Thyroid gland (tissue), 4 donors: ENCODE data around the gene NREP. TPM values are rescaled to one million over a fixed set of nuclear protein-coding genes. Genes with fewer than 3 reads are reported as not detected.

Source experiments
- DNase-seq, 2 donors: peaks; one replicate each; pipeline ENCODE4 v3.0.0-alpha.2; 2019
- H3K27ac ChIP-seq, 3 donors: fragments of 200-600 bp; sonication (generic); 1 replicate in 2 of 3; 2 replicates in 1 of 3; pipeline ENCODE4 v1.5.1; 2016 to 2019; ENCODE audit warnings: mild to moderate bottlenecking in 1 of 3, moderate library complexity in 1 of 3
- H3K27me3 ChIP-seq: fragments of 200-600 bp; sonication (generic); one replicate; pipeline ENCODE4 v1.5.1; 2019
- H3K36me3 ChIP-seq, 2 donors: fragments of 200-600 bp; sonication (generic); one replicate each; pipeline ENCODE4 v1.5.1; 2016 to 2019
- H3K4me1 ChIP-seq, 2 donors: fragments of 200-600 bp; sonication (generic); one replicate each; pipeline ENCODE4 v1.5.1; 2017 to 2019
- H3K4me3 ChIP-seq, 3 donors: fragments of 200-600 bp; sonication (generic); replicated peaks in 1 of 3; 1 replicate in 2 of 3; 2 replicates in 1 of 3; pipeline ENCODE4 v1.5.1; 2016; ENCODE audit warnings: mild to moderate bottlenecking in 1 of 3
- H3K9me3 ChIP-seq: fragments of 200-600 bp; sonication (generic); one replicate; pipeline ENCODE4 v1.5.1; 2017
- POLR2A ChIP-seq, 2 donors: fragments of 450-650 bp; IDR thresholded peaks; one replicate each; pipeline ENCODE4 v1.6.1; 2017; ENCODE audit warnings: antibody characterized with exemption in 2 of 2, mild to moderate bottlenecking in 2 of 2, moderate library complexity in 1 of 2
- WGBS, 2 donors: methylation state at CpG; one replicate each; pipeline ENCODE4 v1.1.5; 2017; 5-methylcytosine and 5-hydroxymethylcytosine counted together
- intact Hi-C: fragments of 100-400 bp; cut with DNase I; formaldehyde crosslinking; loops from one replicate; pipeline ENCODE4 v1.15.1; 2023
- total RNA-seq, 4 donors: library from RNA; depleted of rRNA; stranded (reverse); fragments of >200 nt; gene quantifications; one replicate each; pipeline ENCODE4 v1.2.3, GENCODE V29; 2016
- TF ChIP-seq, protein P1 (sequence below), 6 experiments: fragments of 200-600 bp in 3 of 6; fragments of 450-650 bp in 3 of 6; sonication (generic) in 3 of 6; IDR thresholded peaks; one replicate each; pipeline ENCODE4 v1.5.1; 2016 to 2019; ENCODE audit warnings: antibody characterized with exemption in 6 of 6, mild to moderate bottlenecking in 2 of 6, inconsistent platforms in 1 of 6, moderate library complexity in 1 of 6

The NREP gene, protein sequence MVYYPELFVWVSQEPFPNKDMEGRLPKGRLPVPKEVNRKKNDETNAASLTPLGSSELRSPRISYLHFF
- total RNA-seq = 10 to 100 TPM in 2 of 4 donors, 1 to 10 TPM in 2; 4.4 to 20.6 (median 11.1) TPM

DNA sequence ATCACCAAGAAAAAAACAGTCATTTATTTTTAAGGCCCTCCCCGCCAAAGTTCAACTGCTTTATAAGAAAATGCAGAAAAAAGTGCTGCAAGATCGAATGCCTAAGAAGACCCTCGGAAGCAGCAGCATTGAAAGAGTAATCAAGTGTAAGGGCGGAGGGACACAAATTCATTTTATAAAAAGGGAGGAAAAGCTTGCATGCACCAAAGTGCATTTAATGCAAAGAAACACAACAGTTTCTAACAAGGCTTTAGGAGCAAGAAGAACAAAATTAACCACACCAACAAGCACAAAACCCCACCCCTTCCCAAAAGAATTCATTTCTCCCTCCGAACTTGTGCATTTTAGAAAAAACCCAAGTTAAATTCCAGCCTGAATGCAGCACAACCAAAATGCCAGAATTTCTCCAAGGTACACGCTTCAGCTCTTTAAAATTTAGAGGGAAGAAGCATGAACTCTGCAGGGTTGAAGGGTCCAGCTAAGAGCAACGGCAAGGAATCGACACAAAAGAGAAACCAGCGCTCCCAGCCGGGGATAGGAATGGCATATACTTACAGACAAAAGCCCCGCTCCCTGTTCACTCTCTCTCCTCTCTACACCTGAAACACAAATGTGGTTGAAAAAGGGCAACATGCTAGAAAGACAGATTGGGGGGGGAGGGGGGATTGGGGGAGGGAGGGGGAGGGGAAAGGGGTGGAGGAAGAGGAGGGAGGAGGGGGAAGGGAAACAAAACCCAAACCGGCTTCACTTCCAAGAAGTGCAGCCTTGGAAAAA, at the start of gene NREP:
Gene NREP (minus strand): TSS at position 614 of the 774 bp plus-strand sequence. CDS start 1,422 bp downstream, outside the sequence.
- intact Hi-C loops = loop anchor here (10.0 kb wide), 1 partner anchor 202 kb away; no protein-coding TSS in a partner anchor
- peak; percentile 56 for DNase-seq
- 4 to 5% methylated on average over 12 of the region's 12 CpGs for WGBS, 2 donors

DNA sequence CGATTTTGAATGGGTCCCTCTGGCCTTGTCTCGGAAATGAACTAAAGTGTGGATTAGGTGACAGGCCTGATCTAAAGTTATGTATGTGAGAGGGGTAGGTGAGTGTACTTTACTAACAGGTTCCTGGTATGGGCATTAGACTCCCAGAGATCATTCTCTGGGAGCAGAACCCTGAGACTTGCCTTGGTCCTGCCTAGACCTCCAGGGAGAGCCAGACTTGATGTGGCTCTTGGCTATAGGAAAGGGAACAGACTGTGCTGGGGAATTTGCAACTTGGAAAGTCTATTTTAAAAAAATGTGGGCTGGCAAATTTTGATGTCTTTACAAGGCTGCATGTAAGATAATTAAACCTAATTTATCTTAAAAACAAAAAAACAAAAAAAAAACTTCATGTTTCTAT, 49.8 kb upstream of the NREP start:
- TF ChIP-seq, protein P1, sequence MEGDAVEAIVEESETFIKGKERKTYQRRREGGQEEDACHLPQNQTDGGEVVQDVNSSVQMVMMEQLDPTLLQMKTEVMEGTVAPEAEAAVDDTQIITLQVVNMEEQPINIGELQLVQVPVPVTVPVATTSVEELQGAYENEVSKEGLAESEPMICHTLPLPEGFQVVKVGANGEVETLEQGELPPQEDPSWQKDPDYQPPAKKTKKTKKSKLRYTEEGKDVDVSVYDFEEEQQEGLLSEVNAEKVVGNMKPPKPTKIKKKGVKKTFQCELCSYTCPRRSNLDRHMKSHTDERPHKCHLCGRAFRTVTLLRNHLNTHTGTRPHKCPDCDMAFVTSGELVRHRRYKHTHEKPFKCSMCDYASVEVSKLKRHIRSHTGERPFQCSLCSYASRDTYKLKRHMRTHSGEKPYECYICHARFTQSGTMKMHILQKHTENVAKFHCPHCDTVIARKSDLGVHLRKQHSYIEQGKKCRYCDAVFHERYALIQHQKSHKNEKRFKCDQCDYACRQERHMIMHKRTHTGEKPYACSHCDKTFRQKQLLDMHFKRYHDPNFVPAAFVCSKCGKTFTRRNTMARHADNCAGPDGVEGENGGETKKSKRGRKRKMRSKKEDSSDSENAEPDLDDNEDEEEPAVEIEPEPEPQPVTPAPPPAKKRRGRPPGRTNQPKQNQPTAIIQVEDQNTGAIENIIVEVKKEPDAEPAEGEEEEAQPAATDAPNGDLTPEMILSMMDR (IDR thresholded peaks at IDR 0.05) = no peak
- no peak for TF ChIP-seq POLR2A (IDR thresholded peaks at IDR 0.05)
- intact Hi-C loops = no loop called here
- Histone ChIP-seq H3K36me3 (no peaks in the 10 kb centered on the region), H3K4me1 (no peaks in the 10 kb centered on the region), H3K27ac (no peak overlapping the region), H3K9me3 (no peaks in the 10 kb centered on the region), H3K4me3 (no peak overlapping the region), H3K27me3 (no peaks in the 10 kb centered on the region)
- 85 to 86% methylated on average over 2 of the region's 2 CpGs for WGBS, 2 donors
- DNase-seq = no peak

More for the DNA sequence above, at the start of gene NREP:
- TF ChIP-seq, protein P1 (IDR thresholded peaks at IDR 0.05) = no peak
- no peak for TF ChIP-seq POLR2A (IDR thresholded peaks at IDR 0.05)
- H3K9me3 ChIP-seq = no peaks in the 10 kb centered on the region
- H3K27me3 ChIP-seq = no peaks in the 10 kb centered on the region
- H3K4me3 ChIP-seq = peak within 1 kb of the TSS; percentile 19 to 70 (median 47)
- peaks cover 10 to 15% of the 10 kb centered on the region in 2 donors for H3K4me1 ChIP-seq
- H3K27ac ChIP-seq = peak within 1 kb of the TSS; percentile 83 to 91 (median 88)
- H3K36me3 ChIP-seq = no peaks in the 10 kb centered on the region

DNA sequence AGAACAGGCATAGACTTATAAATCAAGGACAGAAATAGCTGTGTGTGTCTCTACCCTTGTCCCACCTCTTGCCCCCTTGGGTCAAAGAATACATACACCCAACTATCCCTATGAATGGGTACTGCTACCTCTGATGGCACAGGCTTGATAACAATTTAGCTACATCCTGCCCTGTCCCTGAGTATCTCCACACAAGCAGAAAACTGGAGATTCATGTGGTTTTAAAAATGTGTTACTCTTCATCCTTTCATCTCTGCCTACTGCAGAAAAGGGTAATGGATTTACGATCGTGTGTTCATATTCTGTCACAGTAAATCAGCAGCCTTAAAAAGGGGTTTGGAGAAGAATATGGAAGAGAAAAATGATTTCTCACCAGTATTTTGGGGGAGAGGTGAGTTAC, 49.2 kb upstream of the NREP start:
- TF ChIP-seq POLR2A (IDR thresholded peaks at IDR 0.05) = no peak
- TF ChIP-seq, protein P1 (IDR thresholded peaks at IDR 0.05) = no peak
- Histone ChIP-seq H3K27ac (no peak overlapping the region), H3K4me3 (no peak overlapping the region), H3K36me3 (no peaks in the 10 kb centered on the region), H3K9me3 (no peaks in the 10 kb centered on the region), H3K27me3 (no peaks in the 10 kb centered on the region), H3K4me1 (no peaks in the 10 kb centered on the region)
- WGBS, 2 donors = 86 to 95% methylated on average over 2 of the region's 2 CpGs
- intact Hi-C loops = no loop called here
- no peak for DNase-seq

DNA sequence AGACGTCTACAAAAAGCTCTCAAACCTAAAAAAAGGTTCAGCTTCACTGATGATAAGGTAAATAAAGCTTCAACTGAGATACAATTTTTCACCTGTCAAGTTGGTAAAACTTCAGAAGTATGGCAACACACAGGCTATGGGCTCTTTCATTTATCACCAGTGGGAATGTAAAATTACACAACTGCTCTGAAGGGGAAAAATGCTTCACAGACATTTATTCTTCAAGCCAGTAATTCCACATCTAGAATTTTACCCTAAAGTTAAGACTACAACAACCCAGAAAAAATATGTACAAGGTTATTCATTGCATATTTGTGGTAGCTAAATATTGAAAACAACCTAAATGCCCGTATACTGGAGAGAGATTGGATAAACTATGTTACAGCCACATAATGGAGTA, 48.1 kb upstream of the NREP start:
- H3K36me3 ChIP-seq = no peaks in the 10 kb centered on the region
- intact Hi-C loops = no loop called here
- H3K9me3 ChIP-seq = no peaks in the 10 kb centered on the region
- TF ChIP-seq, protein P1 (IDR thresholded peaks at IDR 0.05) = no peak
- no peak for TF ChIP-seq POLR2A (IDR thresholded peaks at IDR 0.05)
- no peak overlapping the region for H3K27ac ChIP-seq
- no peak overlapping the region for H3K4me3 ChIP-seq
- H3K27me3 ChIP-seq = no peaks in the 10 kb centered on the region
- no peak for DNase-seq
- no peaks in the 10 kb centered on the region for H3K4me1 ChIP-seq
- 82 to 95% methylated on average over 2 of the region's 2 CpGs for WGBS, 2 donors

DNA sequence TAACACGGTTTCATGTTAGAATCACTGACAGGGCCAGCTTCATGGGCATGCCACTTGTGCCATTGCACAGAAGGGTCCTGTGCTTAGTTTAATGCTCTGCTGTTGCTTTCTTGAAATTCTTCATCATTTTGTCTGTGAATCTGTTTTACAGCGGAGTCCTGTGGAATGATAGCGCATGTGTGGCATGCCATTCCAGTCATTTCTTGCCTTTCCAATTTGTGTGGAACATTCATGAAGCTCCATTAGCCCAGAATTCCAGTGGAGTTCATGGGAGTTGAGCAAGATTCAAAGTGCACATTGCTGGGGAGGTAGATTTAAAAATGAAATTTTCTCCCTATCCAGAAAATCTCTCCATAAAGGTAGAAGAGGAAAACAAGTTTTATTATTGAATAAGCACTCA, 43.4 kb upstream of the NREP start:
- H3K27me3 ChIP-seq = no peaks in the 10 kb centered on the region
- no peaks in the 10 kb centered on the region for H3K9me3 ChIP-seq
- no peak for DNase-seq
- H3K4me1 ChIP-seq = no peaks in the 10 kb centered on the region
- 85 to 97% methylated on average over 3 of the region's 3 CpGs for WGBS, 2 donors
- no peak for TF ChIP-seq POLR2A (IDR thresholded peaks at IDR 0.05)
- TF ChIP-seq, protein P1 (IDR thresholded peaks at IDR 0.05) = no peak
- no peak overlapping the region for H3K4me3 ChIP-seq
- no peak overlapping the region for H3K27ac ChIP-seq
- intact Hi-C loops = no loop called here
- H3K36me3 ChIP-seq = no peaks in the 10 kb centered on the region
